Stimulated activated CD4-positive, alpha-beta T cell treated with anti-CD3 and anti-CD28 coated beads, Interleukin-12 subunit alpha, Interleukin-12 subunit beta, amount 100 ng/mL, for 4 hours (primary cell): ENCODE measurements around the gene CNIH3.

Source experiments
- DNase-seq: peaks from one replicate; pipeline ENCODE4 v3.0.0-alpha.2; 2020

CNIH3 gene

GRCh38 chr1:224726441-224727182 is 110.5 kb downstream of the CNIH3 start:
- no peak for DNase-seq

- DNase-seq, result no peak
Measured at GRCh38 chr1:224727351-224728289, 111.5 kb downstream of the CNIH3 start.

DNA sequence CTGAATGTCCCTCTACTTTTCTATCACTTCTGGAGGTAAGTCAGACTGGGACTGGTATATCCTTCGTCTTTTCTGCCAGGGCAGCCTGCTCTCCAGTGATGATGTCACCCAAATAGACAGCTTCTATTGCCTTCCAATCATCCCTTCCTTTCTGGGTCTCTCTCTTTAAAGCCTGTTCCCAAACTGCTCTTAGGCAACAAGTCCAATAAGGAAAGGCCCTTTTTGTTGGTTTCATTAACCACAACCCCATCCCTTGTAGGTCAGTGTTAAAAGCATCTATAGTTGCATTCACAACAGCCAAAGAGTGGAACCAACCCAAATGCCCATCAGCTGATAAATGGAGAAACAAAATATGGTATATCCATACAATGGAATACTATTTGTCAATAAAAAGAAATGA is 114.4 kb downstream of the CNIH3 start:
- DNase-seq, result no peak

DNA sequence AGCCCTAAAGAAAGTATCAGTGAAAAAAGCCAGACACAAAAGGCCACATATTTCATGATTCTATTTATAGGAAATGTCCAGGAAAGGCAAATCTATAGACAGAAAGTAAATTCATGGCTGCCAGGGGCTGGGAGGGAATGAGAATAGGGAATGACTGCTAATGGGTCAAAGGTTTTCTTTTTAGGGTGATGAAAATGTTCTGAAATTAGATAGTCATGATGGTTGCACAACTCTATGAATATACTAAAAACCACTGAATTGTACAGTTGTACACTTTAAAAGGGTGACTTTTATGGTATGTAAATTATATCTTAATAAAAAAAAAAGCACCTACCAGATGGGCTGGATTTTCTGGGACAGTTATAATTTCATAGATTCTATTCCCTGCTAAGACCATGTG is 114.8 kb downstream of the CNIH3 start:
- no peak for DNase-seq

DNA sequence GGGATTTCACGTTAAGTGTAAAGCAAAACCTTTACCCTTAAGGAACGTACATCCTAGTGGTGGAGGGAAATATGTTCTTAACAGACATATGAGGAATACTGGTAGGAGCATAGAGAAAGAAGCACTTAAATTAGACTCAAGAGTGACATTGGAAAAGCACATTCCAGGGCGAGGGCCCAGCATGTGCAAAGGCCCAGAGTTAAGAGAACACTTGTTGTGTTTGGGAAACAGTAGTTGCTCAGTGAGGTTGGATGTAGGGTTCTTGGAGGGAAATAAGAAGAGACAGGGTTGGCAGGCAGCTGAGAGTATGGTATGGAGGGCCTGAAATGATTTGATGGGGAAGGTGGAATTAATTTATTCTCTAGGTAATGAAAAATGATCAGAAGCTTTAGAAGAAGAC is 115.5 kb downstream of the CNIH3 start:
- no peak for DNase-seq

- no peak for DNase-seq
Measured at GRCh38 chr1:224732377-224733026, 116.4 kb downstream of the CNIH3 start.

DNA sequence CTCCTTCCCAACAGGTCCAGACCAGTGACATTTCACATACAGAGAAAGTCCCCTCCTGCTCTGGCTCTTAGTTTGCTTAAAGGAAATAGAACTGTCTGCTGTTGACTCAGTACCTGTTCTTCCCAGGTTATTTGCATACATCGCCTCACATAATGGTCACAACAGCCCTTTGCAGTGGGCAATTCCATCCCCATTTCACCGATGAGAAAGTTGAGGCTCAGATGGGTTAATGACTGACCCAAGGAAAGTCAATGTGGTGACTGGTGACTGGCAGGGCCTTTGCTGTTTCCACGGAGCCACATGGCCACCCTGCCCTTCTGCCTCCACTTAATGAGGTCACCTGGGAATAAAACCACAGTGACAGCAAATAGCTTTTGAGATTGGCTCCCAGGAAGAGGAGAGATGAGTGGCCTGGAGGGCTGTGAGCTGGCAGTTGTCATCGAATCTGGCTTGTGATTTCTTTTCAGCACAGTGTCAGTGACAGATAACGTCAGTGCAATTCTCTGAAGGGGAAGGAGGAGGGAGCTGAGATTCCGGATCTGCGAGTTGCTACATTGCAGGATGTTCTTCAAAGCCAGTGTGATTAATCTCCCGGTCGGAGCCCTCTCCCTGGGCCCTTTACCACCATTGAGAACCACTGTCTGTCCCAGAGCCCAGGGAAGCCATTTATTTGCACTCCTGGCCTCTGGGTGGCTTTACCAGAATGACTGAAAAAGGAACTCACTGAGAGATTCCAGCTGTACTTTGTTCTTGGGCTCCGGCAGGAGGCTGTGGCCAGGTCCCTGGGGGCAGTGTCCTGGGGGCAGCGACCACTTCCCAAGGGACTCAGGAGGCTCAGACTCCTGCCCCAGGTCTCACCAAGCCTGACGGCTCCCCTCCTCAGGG is 117.2 kb downstream of the CNIH3 start:
- DNase-seq, result no peak

DNA sequence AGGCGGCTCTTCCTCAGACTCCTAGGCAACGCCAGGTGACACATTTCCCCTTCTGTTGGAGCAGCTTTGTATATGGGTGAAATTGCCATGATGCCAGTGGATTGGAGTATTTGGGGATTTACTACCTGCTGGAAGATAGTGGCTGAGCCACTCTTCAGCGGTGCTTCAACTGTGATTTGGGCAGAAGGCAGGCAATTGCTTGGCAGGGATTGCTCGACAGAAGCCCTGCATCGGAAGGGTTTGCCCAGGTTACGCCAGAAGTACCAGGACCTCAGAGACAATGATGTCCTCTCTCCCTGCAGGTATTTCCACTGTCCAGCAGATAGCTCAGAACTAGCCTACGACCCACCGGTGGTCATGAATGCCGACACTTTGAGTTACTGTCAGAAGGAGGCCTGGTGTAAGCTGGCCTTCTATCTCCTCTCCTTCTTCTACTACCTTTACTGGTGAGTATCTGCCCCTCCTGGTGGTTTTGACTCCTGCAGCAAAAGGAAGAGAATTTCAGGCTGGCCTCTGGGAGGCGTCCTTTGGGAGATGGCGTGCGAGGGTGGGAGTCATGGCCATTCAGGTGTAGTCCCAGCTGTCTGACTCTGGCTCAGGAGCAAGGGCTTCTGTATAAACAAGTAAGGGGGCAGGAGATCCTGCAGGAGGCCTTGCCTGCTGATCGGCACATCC is 118.3 kb downstream of the CNIH3 start:
- DNase-seq, result no peak

GRCh38 chr1:224735159-224735558 is 119.0 kb downstream of the CNIH3 start:
- DNase-seq, result no peak

DNA sequence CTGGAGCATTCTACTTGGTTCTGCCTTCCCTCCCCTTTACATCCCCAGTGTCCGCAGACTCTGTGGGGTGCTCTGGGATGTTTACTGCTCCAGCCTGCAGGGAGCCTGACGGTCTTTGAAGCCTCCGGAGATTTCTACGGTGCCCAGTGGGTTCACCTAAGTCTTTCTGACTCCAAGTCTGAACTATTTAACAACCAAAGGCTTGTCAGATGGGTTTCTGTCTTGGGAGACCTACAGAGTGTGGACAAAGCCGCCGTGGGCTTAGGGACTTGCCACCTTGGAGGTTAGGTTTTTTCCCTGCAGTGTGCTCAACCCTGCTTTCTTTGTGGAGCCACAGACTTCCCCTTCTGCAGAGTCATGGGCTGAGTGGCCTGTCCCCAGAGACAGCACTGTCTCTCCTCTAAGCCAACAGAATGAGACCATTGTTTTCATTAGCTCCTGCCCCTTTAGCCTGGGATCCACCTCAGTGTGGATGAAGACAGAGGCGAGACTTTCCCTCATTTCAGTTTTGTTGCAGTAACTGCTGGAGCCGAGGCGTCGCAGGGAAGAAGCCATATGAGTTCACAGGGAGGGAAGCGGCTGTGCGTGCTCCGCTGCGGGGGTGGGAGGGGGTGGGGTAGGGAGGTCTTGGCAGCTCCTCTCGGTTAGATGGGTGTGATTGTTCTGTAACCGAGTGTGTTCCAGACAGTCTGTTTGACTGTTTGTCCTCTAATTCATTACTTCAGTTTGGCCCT is 120.7 kb downstream of the CNIH3 start:
- DNase-seq, result no peak

- no peak for DNase-seq
Measured at GRCh38 chr1:224737353-224737727, 121.2 kb downstream of the CNIH3 start.

DNA sequence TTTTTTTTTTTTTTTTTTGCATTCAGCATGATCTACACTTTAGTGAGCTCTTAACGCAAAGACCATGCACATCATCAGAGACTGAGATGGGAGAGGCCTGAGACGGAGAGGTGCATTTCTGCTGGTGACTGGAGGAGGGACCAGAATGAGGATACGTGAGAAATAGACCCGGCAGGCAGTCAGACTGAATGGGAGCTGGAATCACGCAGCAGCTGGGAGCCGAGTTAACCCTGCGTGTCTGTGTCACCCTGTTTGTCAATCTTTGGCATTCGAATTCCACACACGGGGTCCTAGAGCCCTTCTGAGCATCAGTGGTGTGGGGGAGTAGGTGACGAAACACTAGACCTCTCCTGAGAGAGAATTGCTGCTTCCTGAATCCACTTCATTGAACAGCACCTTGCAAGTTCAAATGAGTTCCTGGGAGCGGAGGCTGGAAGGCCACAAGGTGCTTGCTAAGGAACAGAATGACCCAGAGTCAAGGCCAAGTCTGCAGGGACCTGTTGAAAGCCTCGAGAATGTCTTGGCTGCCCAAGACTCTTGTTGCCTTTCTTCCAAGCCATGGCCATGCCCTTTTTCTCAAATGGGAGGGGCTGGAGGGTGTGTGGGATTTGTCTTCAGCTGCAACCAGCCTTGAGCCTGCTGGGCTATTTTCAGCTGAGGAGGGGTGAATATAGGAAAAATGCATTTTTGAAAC is 123.3 kb downstream of the CNIH3 start:
- DNase-seq, result no peak

- DNase-seq, result no peak
Measured at GRCh38 chr1:224739997-224740684, 124.0 kb downstream of the CNIH3 start.

GRCh38 chr1:224740685-224741052 is 124.6 kb downstream of the CNIH3 start:
- DNase-seq, result no peak

- no peak for DNase-seq
Measured at GRCh38 chr1:224742349-224742748, 126.2 kb downstream of the CNIH3 start.

GRCh38 chr1:224743608-224744164 is 127.6 kb downstream of the CNIH3 start:
- no peak for DNase-seq

- DNase-seq, result no peak
Measured at GRCh38 chr1:224744521-224744920, 128.4 kb downstream of the CNIH3 start.

GRCh38 chr1:224745394-224745793 is 129.3 kb downstream of the CNIH3 start:
- no peak for DNase-seq

GRCh38 chr1:224745924-224746323 is 129.8 kb downstream of the CNIH3 start:
- DNase-seq, result no peak

GRCh38 chr1:224747578-224747977 is 131.5 kb downstream of the CNIH3 start:
- DNase-seq, result no peak
